Panc1 (cell line): Measurements from ENCODE around the gene LRIG2. TPM values are rescaled to one million over a fixed set of nuclear protein-coding genes. Genes with fewer than 3 reads are reported as not detected.

ENCODE experiments used
- ATAC-seq: fragments of 200-7000 bp; cut with Tn5 transposase; 2 replicates; pipeline ENCODE4 v1.9.1; 2020; ENCODE audit warnings: mild to moderate bottlenecking, moderate library complexity
- BruUV-seq: library from RNA; stranded (reverse); fragments of 400-500 nt; replicated peaks from 2 replicates; lab custom pipeline; 2021; lab: Mats Ljungman, UMichigan
- CTCF ChIA-PET: fragments of 300-600 bp; sonication (Branson Sonifier 250); formaldehyde crosslinking; loops from one replicate; lab custom pipeline; 2022; ENCODE audit warnings: antibody characterized with exemption; lab: Charles Lee
- POLR2A ChIA-PET: fragments of 300-600 bp; sonication (Branson Sonifier 250); formaldehyde crosslinking; loops from one replicate; lab custom pipeline; 2022; ENCODE audit warnings: antibody characterized with exemption; lab: Charles Lee
- DNase-seq: peaks from one replicate; pipeline ENCODE4 v3.0.0-alpha.2; 2010; ENCODE audit warnings: low read depth, low spot score
- H3K27ac ChIP-seq: 2 replicates; pipeline ENCODE4 v1.5.1; 2011; ENCODE audit warnings: mild to moderate bottlenecking, low read length, inconsistent platforms
- H3K27me3 ChIP-seq: fragments of 200-500 bp; sonication (Bioruptor generic); 2 replicates; pipeline ENCODE4 v1.6.0; 2014; ENCODE audit warnings: low read length, inconsistent platforms; ENCODE audit not compliant: control insufficient read depth, insufficient read depth
- H3K36me3 ChIP-seq: fragments of 200-500 bp; sonication (Bioruptor generic); 2 replicates; pipeline ENCODE4 v1.5.1; 2014; ENCODE audit warnings: inconsistent platforms, mild to moderate bottlenecking, low read length, moderate library complexity; ENCODE audit not compliant: control insufficient read depth, insufficient read depth
- H3K4me1 ChIP-seq: 2 replicates; pipeline ENCODE4 v1.5.1; 2011; ENCODE audit warnings: inconsistent platforms, mild to moderate bottlenecking, low read length, moderate library complexity; ENCODE audit not compliant: control insufficient read depth, insufficient read depth
- H3K4me3 ChIP-seq, 2 experiments: 2 replicates each; pipeline ENCODE4 v1.5.1; 2011 to 2012; ENCODE audit warnings: low read depth in 2 of 2, low read length in 2 of 2, mild to moderate bottlenecking in 2 of 2, inconsistent platforms in 1 of 2, moderate library complexity in 1 of 2
- H3K9me3 ChIP-seq: fragments of 200-500 bp; sonication (Bioruptor generic); 2 replicates; pipeline ENCODE4 v1.5.1; 2014; ENCODE audit warnings: low read depth, mild to moderate bottlenecking, inconsistent platforms, low read length, moderate library complexity; ENCODE audit not compliant: control insufficient read depth, insufficient read depth
- CTCF ChIP-seq: fragments of 450-650 bp; IDR thresholded peaks from 2 replicates; pipeline ENCODE4 v1.5.1; 2017; ENCODE audit warnings: mild to moderate bottlenecking
- POLR2AphosphoS5 ChIP-seq: IDR thresholded peaks from 2 replicates; pipeline ENCODE4 v1.6.1; 2012; ENCODE audit warnings: mild to moderate bottlenecking, low read depth, low read length, moderate library complexity
- SIN3A ChIP-seq: IDR thresholded peaks from 2 replicates; pipeline ENCODE4 v1.6.1; 2012; ENCODE audit warnings: low read depth, mild to moderate bottlenecking, low read length, moderate library complexity, borderline replicate concordance; ENCODE audit not compliant: insufficient read depth
- TCF7L2 ChIP-seq: IDR thresholded peaks from 2 replicates; pipeline ENCODE4 v1.6.1; 2011; ENCODE audit warnings: mild to moderate bottlenecking, low read depth, low read length, inconsistent platforms
- in situ Hi-C: cut with HindIII; loops from 2 replicates; pipeline ENCODE4 v1.10.0; 2016; ENCODE audit warnings: low sequenced_read_pairs, low pct_unique_long_range_greater_than_20kb
- intact Hi-C: fragments of 100-400 bp; cut with micrococcal nuclease; formaldehyde crosslinking; loops from one replicate; pipeline ENCODE4 v1.10.0; 2022; ENCODE audit not compliant: unreplicated experiment
- total RNA-seq: library from RNA; stranded (reverse); gene quantifications from one replicate; pipeline ENCODE4 v1.2.1, GENCODE V29; 2021; ENCODE audit not compliant: unreplicated experiment
- TF ChIP-seq, protein P1 (sequence below), 2 experiments: IDR thresholded peaks; 2 replicates each; pipeline ENCODE4 v1.6.1; 2011 to 2012; ENCODE audit warnings: low read depth in 2 of 2, control low read depth in 1 of 2, low read length in 1 of 2, mild to moderate bottlenecking in 1 of 2, moderate library complexity in 1 of 2; ENCODE audit not compliant: insufficient read depth in 1 of 2

The LRIG2 gene
- total RNA-seq, 1 experiment from 2014 or later: 8.9 TPM

DNA sequence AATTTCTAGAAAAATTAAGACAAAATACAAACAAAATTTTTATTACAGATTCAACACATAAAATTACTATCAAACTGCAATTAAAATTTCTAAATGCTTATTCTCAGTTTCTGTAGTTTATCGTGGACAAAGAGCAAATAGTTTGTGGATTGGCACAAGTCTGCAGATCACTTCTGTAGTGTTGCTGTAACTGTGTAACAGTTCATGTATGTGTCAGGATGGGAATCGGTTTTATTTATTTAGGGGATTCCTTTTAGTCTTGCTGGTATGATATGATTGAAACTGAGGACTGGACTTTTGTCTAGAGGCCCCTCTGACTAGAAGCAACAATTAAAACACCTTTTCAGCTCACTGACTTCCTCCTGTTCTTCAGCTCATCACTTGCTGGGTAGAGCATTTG is 60.8 kb downstream of the LRIG2 start:
- no peak for ATAC-seq
- Histone ChIP-seq H3K36me3 (no peaks in the 10 kb centered on the region), H3K9me3 (no peaks in the 10 kb centered on the region), H3K27ac (no peak overlapping the region), H3K27me3 (no peaks in the 10 kb centered on the region), H3K4me1 (no peaks in the 10 kb centered on the region), H3K4me3 (no peak overlapping the region)
- TF ChIP-seq CTCF (no peak), TCF7L2 (no peak), SIN3A (no peak), POLR2AphosphoS5 (no peak)
- TF ChIP-seq, protein P1, sequence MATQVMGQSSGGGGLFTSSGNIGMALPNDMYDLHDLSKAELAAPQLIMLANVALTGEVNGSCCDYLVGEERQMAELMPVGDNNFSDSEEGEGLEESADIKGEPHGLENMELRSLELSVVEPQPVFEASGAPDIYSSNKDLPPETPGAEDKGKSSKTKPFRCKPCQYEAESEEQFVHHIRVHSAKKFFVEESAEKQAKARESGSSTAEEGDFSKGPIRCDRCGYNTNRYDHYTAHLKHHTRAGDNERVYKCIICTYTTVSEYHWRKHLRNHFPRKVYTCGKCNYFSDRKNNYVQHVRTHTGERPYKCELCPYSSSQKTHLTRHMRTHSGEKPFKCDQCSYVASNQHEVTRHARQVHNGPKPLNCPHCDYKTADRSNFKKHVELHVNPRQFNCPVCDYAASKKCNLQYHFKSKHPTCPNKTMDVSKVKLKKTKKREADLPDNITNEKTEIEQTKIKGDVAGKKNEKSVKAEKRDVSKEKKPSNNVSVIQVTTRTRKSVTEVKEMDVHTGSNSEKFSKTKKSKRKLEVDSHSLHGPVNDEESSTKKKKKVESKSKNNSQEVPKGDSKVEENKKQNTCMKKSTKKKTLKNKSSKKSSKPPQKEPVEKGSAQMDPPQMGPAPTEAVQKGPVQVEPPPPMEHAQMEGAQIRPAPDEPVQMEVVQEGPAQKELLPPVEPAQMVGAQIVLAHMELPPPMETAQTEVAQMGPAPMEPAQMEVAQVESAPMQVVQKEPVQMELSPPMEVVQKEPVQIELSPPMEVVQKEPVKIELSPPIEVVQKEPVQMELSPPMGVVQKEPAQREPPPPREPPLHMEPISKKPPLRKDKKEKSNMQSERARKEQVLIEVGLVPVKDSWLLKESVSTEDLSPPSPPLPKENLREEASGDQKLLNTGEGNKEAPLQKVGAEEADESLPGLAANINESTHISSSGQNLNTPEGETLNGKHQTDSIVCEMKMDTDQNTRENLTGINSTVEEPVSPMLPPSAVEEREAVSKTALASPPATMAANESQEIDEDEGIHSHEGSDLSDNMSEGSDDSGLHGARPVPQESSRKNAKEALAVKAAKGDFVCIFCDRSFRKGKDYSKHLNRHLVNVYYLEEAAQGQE (IDR thresholded peaks at IDR 0.05; ENCODE audit: insufficient read depth in 1 of 2, low read depth in 2 of 2, low read length in 1 of 2): no peak
- intact Hi-C loops (no loop called here), in situ Hi-C loops (no loop called here)
- DNase-seq: no peak
- CTCF ChIA-PET: no interaction called here
- BruUV-seq: no TSS peak
- POLR2A ChIA-PET: interaction anchor here (0.6 kb wide), 1 partner anchor 396 kb away, joined by 4 read pairs; no protein-coding TSS in a partner anchor

GRCh38 chr1:113135460-113135859 is 62.5 kb downstream of the LRIG2 start:
- DNase-seq (no peak), ATAC-seq (no peak)
- H3K4me3 ChIP-seq: no peak overlapping the region
- intact Hi-C loops (no loop called here), in situ Hi-C loops (no loop called here)
- H3K36me3 ChIP-seq: no peaks in the 10 kb centered on the region
- ChIA-PET CTCF (no interaction called here), POLR2A (no interaction called here)
- no peak overlapping the region for H3K27ac ChIP-seq
- H3K4me1 ChIP-seq: no peaks in the 10 kb centered on the region
- no peaks in the 10 kb centered on the region for H3K9me3 ChIP-seq
- BruUV-seq: no TSS peak
- H3K27me3 ChIP-seq: no peaks in the 10 kb centered on the region
- TF ChIP-seq, protein P1 (IDR thresholded peaks at IDR 0.05; ENCODE audit: insufficient read depth in 1 of 2, low read depth in 2 of 2, low read length in 1 of 2): no peak
- no peak for TF ChIP-seq CTCF
- TF ChIP-seq POLR2AphosphoS5: no peak
